Cardiac muscle cell (in vitro differentiated cells and primary cell): ENCODE measurements around the gene L3HYPDH. TPM values are rescaled to one million over a fixed set of nuclear protein-coding genes. Genes with fewer than 3 reads are reported as not detected.

Experiments used
- DNase-seq, 2 donors: peaks; one replicate each; pipeline versions ENCODE4 v3.0.0 to v3.0.0-alpha.2; 2010 to 2017; ENCODE audit warnings: low read depth in 1 of 2, low spot score in 1 of 2
- H3K27ac ChIP-seq: fragments of 200-600 bp; sonication (generic); 2 replicates; pipeline ENCODE4 v1.5.1; 2016
- H3K27me3 ChIP-seq: fragments of 200-600 bp; sonication (generic); 2 replicates; pipeline ENCODE4 v1.6.0; 2016; ENCODE audit warnings: control low read depth
- H3K36me3 ChIP-seq: fragments of 200-600 bp; sonication (generic); 2 replicates; pipeline ENCODE4 v1.5.1; 2016; ENCODE audit warnings: control low read depth
- H3K4me1 ChIP-seq: fragments of 200-600 bp; sonication (generic); 2 replicates; pipeline ENCODE4 v1.8.1; 2017; ENCODE audit warnings: low read depth, mild to moderate bottlenecking, mixed run types
- H3K4me3 ChIP-seq: fragments of 200-600 bp; sonication (generic); 2 replicates; pipeline ENCODE4 v1.5.1; 2016; ENCODE audit warnings: mild to moderate bottlenecking
- H3K9me3 ChIP-seq: fragments of 200-600 bp; sonication (generic); 2 replicates; pipeline ENCODE4 v1.5.1; 2017; ENCODE audit warnings: low read depth, mild to moderate bottlenecking, control low read depth
- polyA plus RNA-seq: library from polyadenylated mRNA; unstranded; fragments of >200 nt; fragmentation: Nextera tagmentation; extraction: Ambion mirVana; gene quantifications from 2 replicates; pipeline ENCODE4 v1.2.1, GENCODE V29; 2016
- total RNA-seq: library from RNA; depleted of rRNA; stranded (reverse); fragments of >200 nt; gene quantifications from 2 replicates; pipeline ENCODE4 v1.2.3, GENCODE V29; 2016
- TF ChIP-seq, protein P1 (sequence below): IDR thresholded peaks from 2 replicates; pipeline ENCODE4 v1.5.1; 2012; ENCODE audit warnings: low read depth, mild to moderate bottlenecking, low read length

The L3HYPDH gene
- total and polyA plus RNA-seq, 2 experiments from 2014 or later = 29.4 to 37.8 TPM

- peak; percentile 15 to 40 for DNase-seq
- TF ChIP-seq, protein P1, sequence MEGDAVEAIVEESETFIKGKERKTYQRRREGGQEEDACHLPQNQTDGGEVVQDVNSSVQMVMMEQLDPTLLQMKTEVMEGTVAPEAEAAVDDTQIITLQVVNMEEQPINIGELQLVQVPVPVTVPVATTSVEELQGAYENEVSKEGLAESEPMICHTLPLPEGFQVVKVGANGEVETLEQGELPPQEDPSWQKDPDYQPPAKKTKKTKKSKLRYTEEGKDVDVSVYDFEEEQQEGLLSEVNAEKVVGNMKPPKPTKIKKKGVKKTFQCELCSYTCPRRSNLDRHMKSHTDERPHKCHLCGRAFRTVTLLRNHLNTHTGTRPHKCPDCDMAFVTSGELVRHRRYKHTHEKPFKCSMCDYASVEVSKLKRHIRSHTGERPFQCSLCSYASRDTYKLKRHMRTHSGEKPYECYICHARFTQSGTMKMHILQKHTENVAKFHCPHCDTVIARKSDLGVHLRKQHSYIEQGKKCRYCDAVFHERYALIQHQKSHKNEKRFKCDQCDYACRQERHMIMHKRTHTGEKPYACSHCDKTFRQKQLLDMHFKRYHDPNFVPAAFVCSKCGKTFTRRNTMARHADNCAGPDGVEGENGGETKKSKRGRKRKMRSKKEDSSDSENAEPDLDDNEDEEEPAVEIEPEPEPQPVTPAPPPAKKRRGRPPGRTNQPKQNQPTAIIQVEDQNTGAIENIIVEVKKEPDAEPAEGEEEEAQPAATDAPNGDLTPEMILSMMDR = peak; percentile 61
- Histone ChIP-seq H3K9me3 (no peaks in the 10 kb centered on the region), H3K4me1 (no peaks in the 10 kb centered on the region), H3K27me3 (no peaks in the 10 kb centered on the region), H3K36me3 (no peaks in the 10 kb centered on the region), H3K4me3 (no peak overlapping the region), H3K27ac (no peak overlapping the region)
Observed at GRCh38 chr14:59511916-59512575, 27.8 kb upstream of the L3HYPDH start.

DNA sequence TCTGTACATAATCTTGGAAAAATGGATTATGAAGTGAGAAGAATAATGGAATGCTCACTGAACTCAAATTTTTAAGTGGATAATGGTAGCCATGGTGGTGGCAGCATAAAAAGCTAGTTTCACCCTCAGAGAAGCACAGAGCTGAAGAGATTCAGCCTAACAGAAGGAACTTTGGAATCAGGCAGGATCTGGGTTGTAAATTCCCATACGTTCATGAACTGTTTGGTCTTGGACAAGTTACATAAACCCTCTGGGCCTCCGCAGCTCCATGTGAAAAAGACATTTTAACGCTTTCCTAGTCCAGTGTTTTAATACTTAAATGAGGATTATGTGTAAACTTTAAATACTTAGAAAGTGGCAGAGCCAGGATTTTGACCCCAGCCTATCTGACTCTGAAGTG, 26.8 kb upstream of the L3HYPDH start:
- no peak for DNase-seq
- TF ChIP-seq, protein P1 = no peak
- H3K27me3 ChIP-seq = no peaks in the 10 kb centered on the region
- no peak overlapping the region for H3K4me3 ChIP-seq
- H3K4me1 ChIP-seq = no peaks in the 10 kb centered on the region
- no peaks in the 10 kb centered on the region for H3K9me3 ChIP-seq
- H3K27ac ChIP-seq = no peak overlapping the region
- no peaks in the 10 kb centered on the region for H3K36me3 ChIP-seq

- Histone ChIP-seq H3K4me1 (no peaks in the 10 kb centered on the region), H3K27me3 (no peaks in the 10 kb centered on the region), H3K27ac (no peak overlapping the region), H3K9me3 (no peaks in the 10 kb centered on the region), H3K4me3 (no peak overlapping the region), H3K36me3 (no peaks in the 10 kb centered on the region)
- DNase-seq = no peak
- TF ChIP-seq, protein P1 = no peak
Observed at GRCh38 chr14:59510001-59510400, 25.8 kb upstream of the L3HYPDH start.

DNA sequence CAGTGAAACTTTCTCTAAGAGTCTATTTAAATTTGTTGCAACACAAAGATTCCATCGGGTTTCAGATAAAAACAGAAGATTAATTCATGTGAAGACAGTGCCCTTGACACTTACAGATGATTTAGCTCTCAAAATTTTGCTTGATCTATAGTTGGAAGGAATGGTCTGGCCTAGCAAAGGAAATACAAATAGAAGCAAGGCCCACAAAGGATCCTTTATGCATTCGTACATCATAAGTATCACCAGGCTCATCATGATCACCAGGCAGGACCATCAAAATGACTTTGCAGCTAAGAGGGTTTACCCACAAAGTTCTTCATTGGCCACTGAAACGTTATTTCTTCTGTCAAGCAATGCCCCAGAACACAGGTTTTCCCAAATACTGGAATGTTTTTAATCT, 24.9 kb upstream of the L3HYPDH start:
- Histone ChIP-seq H3K27me3 (no peaks in the 10 kb centered on the region), H3K36me3 (peaks cover 9% of the 10 kb centered on the region), H3K27ac (no peak overlapping the region), H3K4me3 (no peak overlapping the region), H3K9me3 (no peaks in the 10 kb centered on the region), H3K4me1 (no peaks in the 10 kb centered on the region)
- DNase-seq = no peak
- TF ChIP-seq, protein P1 = no peak

DNA sequence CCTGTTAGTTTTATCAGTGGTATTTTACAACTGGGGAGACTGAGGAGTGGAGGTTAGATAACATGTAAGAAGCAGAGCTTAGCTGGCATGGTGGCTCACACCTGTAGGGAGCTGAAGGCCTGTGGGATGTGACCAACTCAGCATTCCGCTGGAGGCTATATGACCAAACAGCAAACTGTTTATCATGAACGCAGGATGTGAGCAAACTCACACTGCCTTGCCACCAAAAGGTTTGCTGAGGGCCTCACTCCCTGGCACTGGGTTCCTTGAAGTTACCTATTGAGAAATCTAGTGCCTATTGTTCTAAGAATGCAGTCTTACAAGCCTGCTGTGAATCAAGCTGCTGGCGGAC, 23.5 kb upstream of the L3HYPDH start:
- Histone ChIP-seq H3K4me1 (no peaks in the 10 kb centered on the region), H3K4me3 (no peak overlapping the region), H3K27me3 (no peaks in the 10 kb centered on the region), H3K36me3 (peaks cover 15% of the 10 kb centered on the region), H3K27ac (no peak overlapping the region), H3K9me3 (no peaks in the 10 kb centered on the region)
- no peak for DNase-seq
- TF ChIP-seq, protein P1 = no peak
